ENCODE measurements around the gene HCFC1.
A peak's percentile ranks its signal among the peaks of the same experiment; 100 is the strongest.

Gene HCFC1

GRCh38 chrX:154013614-154014360 lies 42.2 kb upstream of the HCFC1 start:
- H3K4me3 ChIP-seq (ENCODE audit: low read depth, low read length) = no peak overlapping the region
- CTCF ChIA-PET = interaction anchor here (0.6 to 2.7 kb wide), 23 partner anchors 8 to 359 kb away, joined by 3 to 19 read pairs (median 4); no protein-coding TSS in a partner anchor
- TF ChIP-seq CTCF (IDR thresholded peaks at IDR 0.05; ENCODE audit: insufficient read depth, low read length, missing control alignments) = peak; percentile 75
- DNase-seq (ENCODE audit: low read depth, low spot score) = no peak
- POLR2A ChIA-PET = no interaction called here

- no peak overlapping the region for H3K4me3 ChIP-seq (ENCODE audit: low read depth, low read length)
- POLR2A ChIA-PET = interaction anchor here (0.6 kb wide), 1 partner anchor 41 kb away, joined by 3 read pairs; the partner anchor contains the start of gene HCFC1
- TF ChIP-seq CTCF (IDR thresholded peaks at IDR 0.05; ENCODE audit: insufficient read depth, low read length, missing control alignments) = no peak
- DNase-seq (ENCODE audit: low read depth, low spot score) = no peak
- CTCF ChIA-PET = interaction anchor here (0.8 to 2.7 kb wide), 20 partner anchors 9 to 361 kb away, joined by 3 to 19 read pairs (median 4); no protein-coding TSS in a partner anchor
These were observed 41.4 kb upstream of the HCFC1 start for GRCh38 chrX:154013001-154013421.

DNA sequence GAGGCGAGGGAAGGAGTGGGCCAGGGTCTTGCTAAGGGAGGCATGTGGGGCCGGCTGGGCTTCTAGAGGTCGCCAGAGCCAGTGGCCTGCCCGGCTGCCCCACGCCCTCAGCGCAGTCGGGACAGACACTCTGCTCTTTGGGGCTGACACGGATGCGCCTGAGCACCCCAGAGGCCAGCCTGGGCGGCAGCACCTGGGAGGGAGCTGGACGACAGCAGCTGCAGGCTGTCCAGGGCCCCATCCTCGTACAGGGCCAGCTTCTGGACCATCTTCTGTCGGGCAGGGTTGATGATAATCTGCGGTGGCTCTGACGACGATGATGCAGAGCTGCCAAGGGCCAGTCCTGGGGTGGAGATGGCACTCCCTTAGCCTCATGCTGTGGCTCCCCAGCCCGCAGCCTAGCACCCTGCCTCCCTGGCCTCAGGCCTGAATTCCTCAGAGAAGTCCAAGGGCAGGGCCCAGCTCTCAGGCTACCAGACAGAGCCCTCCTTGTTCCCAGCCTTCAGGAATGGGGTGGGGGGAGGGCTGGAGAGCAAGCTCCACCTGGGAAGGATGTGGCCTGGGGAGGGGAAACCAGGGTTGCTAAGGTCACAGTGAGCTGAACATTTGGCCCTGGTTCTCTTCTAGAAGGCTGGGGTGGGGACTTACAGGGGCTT lies 40.8 kb upstream of the HCFC1 start:
- CTCF ChIA-PET = interaction anchor here (0.8 to 2.7 kb wide), 18 partner anchors 8 to 361 kb away, joined by 3 to 19 read pairs (median 4); no protein-coding TSS in a partner anchor
- TF ChIP-seq CTCF (IDR thresholded peaks at IDR 0.05; ENCODE audit: insufficient read depth, low read length, missing control alignments) = no peak
- POLR2A ChIA-PET = interaction anchor here (0.6 kb wide), 1 partner anchor 41 kb away, joined by 3 read pairs; the partner anchor contains the start of gene HCFC1
- DNase-seq (ENCODE audit: low read depth, low spot score) = no peak
- H3K4me3 ChIP-seq (ENCODE audit: low read depth, low read length) = no peak overlapping the region

DNA sequence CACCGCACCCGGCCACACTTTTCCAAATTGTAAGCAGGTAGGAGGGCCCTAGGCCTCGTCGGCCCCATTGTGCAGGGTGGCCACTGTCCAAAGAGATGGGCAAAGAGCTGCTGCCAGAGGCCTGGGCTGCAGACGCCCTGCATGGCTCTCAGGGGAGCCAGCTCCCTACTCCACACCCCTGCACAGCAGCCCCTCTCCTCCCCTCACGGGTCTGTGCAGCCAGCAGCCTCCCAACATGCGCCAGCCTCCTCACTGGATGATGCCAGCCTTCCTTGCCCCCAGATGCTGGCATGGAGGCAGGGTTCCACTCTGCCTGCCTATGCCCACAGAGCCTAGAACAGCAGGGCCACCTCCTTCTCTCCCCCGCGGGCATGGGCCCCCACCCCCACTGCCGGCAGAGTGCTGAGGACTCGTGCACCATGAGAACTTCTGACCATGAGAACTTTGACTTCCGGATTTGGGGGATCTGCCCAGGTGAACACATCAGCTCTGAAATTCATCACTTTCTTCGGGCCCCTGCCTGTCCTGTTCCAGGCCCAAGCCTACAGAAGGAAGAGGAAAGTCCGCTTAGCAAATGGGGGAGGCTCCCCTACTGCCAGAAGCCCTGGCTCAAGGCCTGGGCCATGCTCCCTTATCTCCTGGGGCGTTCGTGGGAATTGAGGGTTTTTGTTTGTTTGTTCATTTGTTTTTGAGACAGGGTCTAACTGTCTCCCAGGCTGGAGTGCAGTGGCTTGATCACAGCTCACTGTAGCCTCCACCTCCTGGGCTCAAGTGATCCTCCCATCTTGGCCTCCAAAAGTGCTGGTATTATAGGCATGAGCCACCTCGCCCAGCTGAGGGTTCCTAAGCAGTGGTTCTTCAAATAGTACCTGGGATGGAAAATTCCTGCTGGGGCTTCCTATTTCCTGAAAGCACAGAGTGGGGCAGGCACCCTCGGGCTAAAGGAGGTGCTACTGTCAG lies 40.0 kb upstream of the HCFC1 start:
- DNase-seq (ENCODE audit: low read depth, low spot score) = no peak
- CTCF ChIA-PET = interaction anchor here (0.8 to 2.7 kb wide), 8 partner anchors 9 to 297 kb away, joined by 3 to 18 read pairs (median 4); no protein-coding TSS in a partner anchor
- no peak overlapping the region for H3K4me3 ChIP-seq (ENCODE audit: low read depth, low read length)
- POLR2A ChIA-PET = no interaction called here
- no peak for TF ChIP-seq CTCF (IDR thresholded peaks at IDR 0.05; ENCODE audit: insufficient read depth, low read length, missing control alignments)

- H3K4me3 ChIP-seq (ENCODE audit: low read depth, low read length) = no peak overlapping the region
- POLR2A ChIA-PET = interaction anchor here (0.9 kb wide), 1 partner anchor 11 kb away, joined by 4 read pairs; no protein-coding TSS in a partner anchor
- CTCF ChIA-PET = no interaction called here
- no peak for TF ChIP-seq CTCF (IDR thresholded peaks at IDR 0.05; ENCODE audit: insufficient read depth, low read length, missing control alignments)
- no peak for DNase-seq (ENCODE audit: low read depth, low spot score)
These were observed 38.9 kb upstream of the HCFC1 start for GRCh38 chrX:154010330-154011087.
